Lower leg skin (tissue), 4 donors: ENCODE results near the gene ADARB2. TPM values are rescaled to one million over a fixed set of nuclear protein-coding genes. Genes with fewer than 3 reads are reported as not detected.
A peak's percentile ranks its signal among the peaks of the same experiment; 100 is the strongest.

Source experiments
- DNase-seq, 2 donors: peaks; one replicate each; pipeline ENCODE4 v3.0.0-alpha.2; 2019; ENCODE audit warnings: low spot score in 2 of 2
- H3K4me3 ChIP-seq: fragments of 200-600 bp; sonication (generic); 2 replicates; pipeline ENCODE4 v1.5.1; 2017; ENCODE audit warnings: mild to moderate bottlenecking, low read depth; ENCODE audit not compliant: poor library complexity, severe bottlenecking
- CTCF ChIP-seq, 3 donors: fragments of 450-650 bp; IDR thresholded peaks; one replicate each; pipeline ENCODE4 v1.5.1; 2016; ENCODE audit warnings: antibody characterized with exemption in 3 of 3, mild to moderate bottlenecking in 3 of 3, moderate library complexity in 2 of 3
- POLR2A ChIP-seq, 2 donors: fragments of 450-650 bp; IDR thresholded peaks; one replicate each; pipeline ENCODE4 v1.6.1; 2016 to 2017; ENCODE audit warnings: antibody characterized with exemption in 2 of 2, mild to moderate bottlenecking in 1 of 2, moderate library complexity in 1 of 2
- WGBS, 2 donors: methylation state at CpG; one replicate each; pipeline ENCODE4 v1.1.5; 2018; 5-methylcytosine and 5-hydroxymethylcytosine counted together
- intact Hi-C: fragments of 100-400 bp; cut with DNase I; formaldehyde crosslinking; loops from one replicate; pipeline ENCODE4 v1.15.0; 2023; ENCODE audit warnings: low total_unique reads
- total RNA-seq, 4 donors: library from RNA; depleted of rRNA; stranded (reverse); fragments of >200 nt; gene quantifications; one replicate each; pipeline ENCODE4 v1.1.0, GENCODE V29; 2016

ADARB2 gene
- total RNA-seq, 4 donors from 2014 or later: 0.72 to 3.6 (median 1.8) TPM

GRCh38 chr10:1363446-1364121 lies 373.7 kb downstream of the ADARB2 start:
- DNase-seq: peak in 1 of 2 donors; percentile 80
- intact Hi-C loops: no loop called here
- H3K4me3 ChIP-seq: no peak overlapping the region
- TF ChIP-seq POLR2A (IDR thresholded peaks at IDR 0.05) (no peak), CTCF (IDR thresholded peaks at IDR 0.05) (no peak)
- WGBS, 2 donors: 75 to 97% methylated on average over 46 to 49 of the region's 63 CpGs

GRCh38 chr10:1362589-1363445 lies 374.5 kb downstream of the ADARB2 start:
- intact Hi-C loops: no loop called here
- H3K4me3 ChIP-seq: no peak overlapping the region
- 80 to 96% methylated on average over 93 to 101 of the region's 101 CpGs for WGBS, 2 donors
- TF ChIP-seq POLR2A (IDR thresholded peaks at IDR 0.05) (no peak), CTCF (IDR thresholded peaks at IDR 0.05) (no peak)
- peak in 1 of 2 donors; percentile 82 for DNase-seq

- 89% methylated on average over 13 of the region's 13 CpGs for WGBS, 2 donors
- intact Hi-C loops: no loop called here
- peak in 1 of 2 donors; percentile 56 for DNase-seq
- H3K4me3 ChIP-seq: no peak overlapping the region
- TF ChIP-seq CTCF (IDR thresholded peaks at IDR 0.05) (no peak), POLR2A (IDR thresholded peaks at IDR 0.05) (no peak)
These were observed 375.8 kb downstream of the ADARB2 start for GRCh38 chr10:1361411-1362105.

GRCh38 chr10:1360558-1361164 lies 376.7 kb downstream of the ADARB2 start:
- peak in 1 of 2 donors; percentile 78 for DNase-seq
- TF ChIP-seq POLR2A (IDR thresholded peaks at IDR 0.05) (no peak), CTCF (IDR thresholded peaks at IDR 0.05) (no peak)
- 53 to 57% methylated on average over 20 of the region's 20 CpGs for WGBS, 2 donors
- intact Hi-C loops: no loop called here
- H3K4me3 ChIP-seq: no peak overlapping the region

GRCh38 chr10:1360011-1360557 lies 377.2 kb downstream of the ADARB2 start:
- 65 to 77% methylated on average over 13 to 19 of the region's 19 CpGs for WGBS, 2 donors
- intact Hi-C loops: no loop called here
- TF ChIP-seq CTCF (IDR thresholded peaks at IDR 0.05) (no peak), POLR2A (IDR thresholded peaks at IDR 0.05) (no peak)
- no peak overlapping the region for H3K4me3 ChIP-seq
- DNase-seq: peak in 1 of 2 donors; percentile 42
